Panc1 (cell line): Measurements from ENCODE around the gene EFCAB11. TPM values are rescaled to one million over a fixed set of nuclear protein-coding genes. Genes with fewer than 3 reads are reported as not detected.

Experiments
- ATAC-seq: fragments of 200-7000 bp; cut with Tn5 transposase; 2 replicates; pipeline ENCODE4 v1.9.1; 2020; ENCODE audit warnings: mild to moderate bottlenecking, moderate library complexity
- BruUV-seq: library from RNA; stranded (reverse); fragments of 400-500 nt; replicated peaks from 2 replicates; lab custom pipeline; 2021; lab: Mats Ljungman, UMichigan
- CTCF ChIA-PET: fragments of 300-600 bp; sonication (Branson Sonifier 250); formaldehyde crosslinking; loops from one replicate; lab custom pipeline; 2022; ENCODE audit warnings: antibody characterized with exemption; lab: Charles Lee
- POLR2A ChIA-PET: fragments of 300-600 bp; sonication (Branson Sonifier 250); formaldehyde crosslinking; loops from one replicate; lab custom pipeline; 2022; ENCODE audit warnings: antibody characterized with exemption; lab: Charles Lee
- DNase-seq: peaks from one replicate; pipeline ENCODE4 v3.0.0-alpha.2; 2010; ENCODE audit warnings: low read depth, low spot score
- H3K27ac ChIP-seq: 2 replicates; pipeline ENCODE4 v1.5.1; 2011; ENCODE audit warnings: mild to moderate bottlenecking, low read length, inconsistent platforms
- H3K27me3 ChIP-seq: fragments of 200-500 bp; sonication (Bioruptor generic); 2 replicates; pipeline ENCODE4 v1.6.0; 2014; ENCODE audit warnings: low read length, inconsistent platforms; ENCODE audit not compliant: control insufficient read depth, insufficient read depth
- H3K36me3 ChIP-seq: fragments of 200-500 bp; sonication (Bioruptor generic); 2 replicates; pipeline ENCODE4 v1.5.1; 2014; ENCODE audit warnings: inconsistent platforms, mild to moderate bottlenecking, low read length, moderate library complexity; ENCODE audit not compliant: control insufficient read depth, insufficient read depth
- H3K4me1 ChIP-seq: 2 replicates; pipeline ENCODE4 v1.5.1; 2011; ENCODE audit warnings: inconsistent platforms, mild to moderate bottlenecking, low read length, moderate library complexity; ENCODE audit not compliant: control insufficient read depth, insufficient read depth
- H3K4me3 ChIP-seq, 2 experiments: 2 replicates each; pipeline ENCODE4 v1.5.1; 2011 to 2012; ENCODE audit warnings: low read depth in 2 of 2, low read length in 2 of 2, mild to moderate bottlenecking in 2 of 2, inconsistent platforms in 1 of 2, moderate library complexity in 1 of 2
- H3K9me3 ChIP-seq: fragments of 200-500 bp; sonication (Bioruptor generic); 2 replicates; pipeline ENCODE4 v1.5.1; 2014; ENCODE audit warnings: low read depth, mild to moderate bottlenecking, inconsistent platforms, low read length, moderate library complexity; ENCODE audit not compliant: control insufficient read depth, insufficient read depth
- POLR2AphosphoS5 ChIP-seq: IDR thresholded peaks from 2 replicates; pipeline ENCODE4 v1.6.1; 2012; ENCODE audit warnings: mild to moderate bottlenecking, low read depth, low read length, moderate library complexity
- SIN3A ChIP-seq: IDR thresholded peaks from 2 replicates; pipeline ENCODE4 v1.6.1; 2012; ENCODE audit warnings: low read depth, mild to moderate bottlenecking, low read length, moderate library complexity, borderline replicate concordance; ENCODE audit not compliant: insufficient read depth
- TCF7L2 ChIP-seq: IDR thresholded peaks from 2 replicates; pipeline ENCODE4 v1.6.1; 2011; ENCODE audit warnings: mild to moderate bottlenecking, low read depth, low read length, inconsistent platforms
- in situ Hi-C: cut with HindIII; loops from 2 replicates; pipeline ENCODE4 v1.10.0; 2016; ENCODE audit warnings: low sequenced_read_pairs, low pct_unique_long_range_greater_than_20kb
- intact Hi-C: fragments of 100-400 bp; cut with micrococcal nuclease; formaldehyde crosslinking; loops from one replicate; pipeline ENCODE4 v1.10.0; 2022; ENCODE audit not compliant: unreplicated experiment
- total RNA-seq: library from RNA; stranded (reverse); gene quantifications from one replicate; pipeline ENCODE4 v1.2.1, GENCODE V29; 2021; ENCODE audit not compliant: unreplicated experiment
- TF ChIP-seq, protein P1 (sequence below), 2 experiments: IDR thresholded peaks; 2 replicates each; pipeline ENCODE4 v1.6.1; 2011 to 2012; ENCODE audit warnings: low read depth in 2 of 2, control low read depth in 1 of 2, low read length in 1 of 2, mild to moderate bottlenecking in 1 of 2, moderate library complexity in 1 of 2; ENCODE audit not compliant: insufficient read depth in 1 of 2
- TF ChIP-seq, protein P2 (sequence below): fragments of 450-650 bp; IDR thresholded peaks from 2 replicates; pipeline ENCODE4 v1.5.1; 2017; ENCODE audit warnings: mild to moderate bottlenecking

Gene EFCAB11
- total RNA-seq, 1 experiment from 2014 or later = 12.3 TPM

DNA sequence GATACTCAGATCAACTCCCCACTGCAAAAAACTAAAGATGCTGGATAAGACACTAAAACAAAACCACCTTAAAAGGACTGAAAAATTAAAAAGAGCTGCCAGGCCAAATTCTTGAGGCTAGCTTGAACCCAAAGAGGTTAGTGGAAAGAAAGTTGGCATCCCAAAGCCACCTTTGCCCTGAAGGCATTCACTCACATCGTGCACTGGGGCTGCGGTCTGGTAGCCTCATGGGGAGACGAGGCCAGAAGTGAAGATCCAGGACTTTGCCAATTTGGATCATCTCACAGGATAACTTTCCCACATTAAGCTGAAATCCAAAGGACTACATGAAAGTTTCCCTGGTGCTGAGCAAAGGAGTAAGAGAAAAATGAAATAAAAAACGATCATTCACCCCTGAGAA, 63.9 kb downstream of the EFCAB11 start:
- POLR2A ChIA-PET = no interaction called here
- intact Hi-C loops = no loop called here
- Histone ChIP-seq H3K27me3 (no peaks in the 10 kb centered on the region), H3K36me3 (no peaks in the 10 kb centered on the region), H3K27ac (no peak overlapping the region), H3K4me1 (no peaks in the 10 kb centered on the region), H3K4me3 (no peak overlapping the region), H3K9me3 (no peaks in the 10 kb centered on the region)
- TF ChIP-seq SIN3A (no peak), POLR2AphosphoS5 (no peak), TCF7L2 (no peak)
- TF ChIP-seq, protein P1, sequence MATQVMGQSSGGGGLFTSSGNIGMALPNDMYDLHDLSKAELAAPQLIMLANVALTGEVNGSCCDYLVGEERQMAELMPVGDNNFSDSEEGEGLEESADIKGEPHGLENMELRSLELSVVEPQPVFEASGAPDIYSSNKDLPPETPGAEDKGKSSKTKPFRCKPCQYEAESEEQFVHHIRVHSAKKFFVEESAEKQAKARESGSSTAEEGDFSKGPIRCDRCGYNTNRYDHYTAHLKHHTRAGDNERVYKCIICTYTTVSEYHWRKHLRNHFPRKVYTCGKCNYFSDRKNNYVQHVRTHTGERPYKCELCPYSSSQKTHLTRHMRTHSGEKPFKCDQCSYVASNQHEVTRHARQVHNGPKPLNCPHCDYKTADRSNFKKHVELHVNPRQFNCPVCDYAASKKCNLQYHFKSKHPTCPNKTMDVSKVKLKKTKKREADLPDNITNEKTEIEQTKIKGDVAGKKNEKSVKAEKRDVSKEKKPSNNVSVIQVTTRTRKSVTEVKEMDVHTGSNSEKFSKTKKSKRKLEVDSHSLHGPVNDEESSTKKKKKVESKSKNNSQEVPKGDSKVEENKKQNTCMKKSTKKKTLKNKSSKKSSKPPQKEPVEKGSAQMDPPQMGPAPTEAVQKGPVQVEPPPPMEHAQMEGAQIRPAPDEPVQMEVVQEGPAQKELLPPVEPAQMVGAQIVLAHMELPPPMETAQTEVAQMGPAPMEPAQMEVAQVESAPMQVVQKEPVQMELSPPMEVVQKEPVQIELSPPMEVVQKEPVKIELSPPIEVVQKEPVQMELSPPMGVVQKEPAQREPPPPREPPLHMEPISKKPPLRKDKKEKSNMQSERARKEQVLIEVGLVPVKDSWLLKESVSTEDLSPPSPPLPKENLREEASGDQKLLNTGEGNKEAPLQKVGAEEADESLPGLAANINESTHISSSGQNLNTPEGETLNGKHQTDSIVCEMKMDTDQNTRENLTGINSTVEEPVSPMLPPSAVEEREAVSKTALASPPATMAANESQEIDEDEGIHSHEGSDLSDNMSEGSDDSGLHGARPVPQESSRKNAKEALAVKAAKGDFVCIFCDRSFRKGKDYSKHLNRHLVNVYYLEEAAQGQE (IDR thresholded peaks at IDR 0.05; ENCODE audit: insufficient read depth in 1 of 2, low read depth in 2 of 2, low read length in 1 of 2) = no peak
- TF ChIP-seq, protein P2, sequence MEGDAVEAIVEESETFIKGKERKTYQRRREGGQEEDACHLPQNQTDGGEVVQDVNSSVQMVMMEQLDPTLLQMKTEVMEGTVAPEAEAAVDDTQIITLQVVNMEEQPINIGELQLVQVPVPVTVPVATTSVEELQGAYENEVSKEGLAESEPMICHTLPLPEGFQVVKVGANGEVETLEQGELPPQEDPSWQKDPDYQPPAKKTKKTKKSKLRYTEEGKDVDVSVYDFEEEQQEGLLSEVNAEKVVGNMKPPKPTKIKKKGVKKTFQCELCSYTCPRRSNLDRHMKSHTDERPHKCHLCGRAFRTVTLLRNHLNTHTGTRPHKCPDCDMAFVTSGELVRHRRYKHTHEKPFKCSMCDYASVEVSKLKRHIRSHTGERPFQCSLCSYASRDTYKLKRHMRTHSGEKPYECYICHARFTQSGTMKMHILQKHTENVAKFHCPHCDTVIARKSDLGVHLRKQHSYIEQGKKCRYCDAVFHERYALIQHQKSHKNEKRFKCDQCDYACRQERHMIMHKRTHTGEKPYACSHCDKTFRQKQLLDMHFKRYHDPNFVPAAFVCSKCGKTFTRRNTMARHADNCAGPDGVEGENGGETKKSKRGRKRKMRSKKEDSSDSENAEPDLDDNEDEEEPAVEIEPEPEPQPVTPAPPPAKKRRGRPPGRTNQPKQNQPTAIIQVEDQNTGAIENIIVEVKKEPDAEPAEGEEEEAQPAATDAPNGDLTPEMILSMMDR = no peak
- DNase-seq (no peak), ATAC-seq (no peak)
- CTCF ChIA-PET = no interaction called here
- no TSS peak for BruUV-seq
- in situ Hi-C loops = no loop called here

DNA sequence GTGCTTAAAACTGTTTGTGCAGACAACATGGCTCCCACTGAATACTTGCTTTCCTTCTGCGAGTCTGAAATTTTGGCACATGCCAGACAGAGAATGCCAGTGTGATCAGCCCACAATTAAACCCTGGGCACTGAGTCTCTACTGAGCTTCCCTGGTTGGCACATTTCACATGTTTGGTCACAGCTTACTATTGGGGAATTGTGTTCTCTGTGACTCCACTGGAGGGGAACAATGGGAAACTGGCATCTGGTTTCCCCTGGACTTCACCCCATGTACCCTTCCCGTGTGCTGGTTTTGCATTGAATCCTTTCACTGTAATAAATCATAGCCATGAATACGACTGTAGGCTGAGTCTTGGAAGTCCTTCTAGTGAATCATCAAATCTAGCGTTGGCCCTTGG, 64.9 kb downstream of the EFCAB11 start:
- Histone ChIP-seq H3K27ac (no peak overlapping the region), H3K4me3 (no peak overlapping the region), H3K36me3 (no peaks in the 10 kb centered on the region), H3K4me1 (no peaks in the 10 kb centered on the region), H3K27me3 (no peaks in the 10 kb centered on the region), H3K9me3 (no peaks in the 10 kb centered on the region)
- CTCF ChIA-PET = no interaction called here
- BruUV-seq = no TSS peak
- DNase-seq = no peak
- POLR2A ChIA-PET = no interaction called here
- intact Hi-C loops = no loop called here
- TF ChIP-seq, protein P1 (IDR thresholded peaks at IDR 0.05; ENCODE audit: insufficient read depth in 1 of 2, low read depth in 2 of 2, low read length in 1 of 2) = no peak
- TF ChIP-seq TCF7L2 = no peak
- TF ChIP-seq SIN3A = no peak
- no peak for TF ChIP-seq POLR2AphosphoS5
- TF ChIP-seq, protein P2 = no peak
- in situ Hi-C loops = no loop called here
- no peak for ATAC-seq
